ENCODE results near the gene AP4B1.

- TF ChIP-seq POLR2A (IDR thresholded peaks at IDR 0.05) (no peak), CTCF (IDR thresholded peaks at IDR 0.05) (no peak)
Observed at GRCh38 chr1:113917400-113918082, 12.9 kb upstream of the AP4B1 start.

Measured in right lobe of liver (tissue), 4 donors.